Measurements from ENCODE around the gene CWC27.

The CWC27 gene

GRCh38 chr5:65047948-65048690 is 279.4 kb downstream of the CWC27 start:
- no peaks in the 10 kb centered on the region for H3K27me3 ChIP-seq (replicated peaks; ENCODE audit: control insufficient read depth, insufficient read depth, low read length, poor library complexity, severe bottlenecking)
- no peaks in the 10 kb centered on the region for H3K36me3 ChIP-seq (ENCODE audit: control insufficient read depth, insufficient read depth, low read length)
- no peak for DNase-seq
- no peaks in the 10 kb centered on the region for H3K4me1 ChIP-seq (ENCODE audit: control insufficient read depth, insufficient read depth, low read length, poor library complexity, severe bottlenecking)
- no peak overlapping the region for H3K27ac ChIP-seq (ENCODE audit: insufficient read depth, low read length, poor library complexity, severe bottlenecking)
- H3K4me3 ChIP-seq (ENCODE audit: insufficient read depth, low read depth, low read length, poor library complexity, severe bottlenecking) = no peak overlapping the region
- no peaks in the 10 kb centered on the region for H3K9me3 ChIP-seq (ENCODE audit: control insufficient read depth, low read length)

GRCh38 chr5:65050140-65050539 is 281.4 kb downstream of the CWC27 start:
- Histone ChIP-seq H3K36me3 (ENCODE audit: control insufficient read depth, insufficient read depth, low read length) (no peaks in the 10 kb centered on the region), H3K27ac (ENCODE audit: insufficient read depth, low read length, poor library complexity, severe bottlenecking) (no peak overlapping the region), H3K27me3 (replicated peaks; ENCODE audit: control insufficient read depth, insufficient read depth, low read length, poor library complexity, severe bottlenecking) (no peaks in the 10 kb centered on the region), H3K4me1 (ENCODE audit: control insufficient read depth, insufficient read depth, low read length, poor library complexity, severe bottlenecking) (no peaks in the 10 kb centered on the region), H3K9me3 (ENCODE audit: control insufficient read depth, low read length) (no peaks in the 10 kb centered on the region), H3K4me3 (ENCODE audit: insufficient read depth, low read depth, low read length, poor library complexity, severe bottlenecking) (no peak overlapping the region)
- DNase-seq = no peak

- no peak overlapping the region for H3K4me3 ChIP-seq (ENCODE audit: insufficient read depth, low read depth, low read length, poor library complexity, severe bottlenecking)
- DNase-seq = no peak
- no peaks in the 10 kb centered on the region for H3K36me3 ChIP-seq (ENCODE audit: control insufficient read depth, insufficient read depth, low read length)
- H3K27me3 ChIP-seq (replicated peaks; ENCODE audit: control insufficient read depth, insufficient read depth, low read length, poor library complexity, severe bottlenecking) = no peaks in the 10 kb centered on the region
- H3K27ac ChIP-seq (ENCODE audit: insufficient read depth, low read length, poor library complexity, severe bottlenecking) = no peak overlapping the region
- H3K4me1 ChIP-seq (ENCODE audit: control insufficient read depth, insufficient read depth, low read length, poor library complexity, severe bottlenecking) = no peaks in the 10 kb centered on the region
- H3K9me3 ChIP-seq (ENCODE audit: control insufficient read depth, low read length) = no peaks in the 10 kb centered on the region
Observed at GRCh38 chr5:65050826-65051498, 282.2 kb downstream of the CWC27 start.

- H3K4me1 ChIP-seq (ENCODE audit: control insufficient read depth, insufficient read depth, low read length, poor library complexity, severe bottlenecking) = no peaks in the 10 kb centered on the region
- H3K4me3 ChIP-seq (ENCODE audit: insufficient read depth, low read depth, low read length, poor library complexity, severe bottlenecking) = no peak overlapping the region
- H3K27ac ChIP-seq (ENCODE audit: insufficient read depth, low read length, poor library complexity, severe bottlenecking) = no peak overlapping the region
- H3K36me3 ChIP-seq (ENCODE audit: control insufficient read depth, insufficient read depth, low read length) = no peaks in the 10 kb centered on the region
- H3K9me3 ChIP-seq (ENCODE audit: control insufficient read depth, low read length) = no peaks in the 10 kb centered on the region
- no peaks in the 10 kb centered on the region for H3K27me3 ChIP-seq (replicated peaks; ENCODE audit: control insufficient read depth, insufficient read depth, low read length, poor library complexity, severe bottlenecking)
- no peak for DNase-seq
Observed at GRCh38 chr5:65055938-65056337, 287.2 kb downstream of the CWC27 start.

- no peaks in the 10 kb centered on the region for H3K27me3 ChIP-seq (replicated peaks; ENCODE audit: control insufficient read depth, insufficient read depth, low read length, poor library complexity, severe bottlenecking)
- H3K27ac ChIP-seq (ENCODE audit: insufficient read depth, low read length, poor library complexity, severe bottlenecking) = no peak overlapping the region
- H3K36me3 ChIP-seq (ENCODE audit: control insufficient read depth, insufficient read depth, low read length) = no peaks in the 10 kb centered on the region
- no peaks in the 10 kb centered on the region for H3K9me3 ChIP-seq (ENCODE audit: control insufficient read depth, low read length)
- no peak for DNase-seq
- no peaks in the 10 kb centered on the region for H3K4me1 ChIP-seq (ENCODE audit: control insufficient read depth, insufficient read depth, low read length, poor library complexity, severe bottlenecking)
- no peak overlapping the region for H3K4me3 ChIP-seq (ENCODE audit: insufficient read depth, low read depth, low read length, poor library complexity, severe bottlenecking)
Observed at GRCh38 chr5:65059681-65060598, 291.2 kb downstream of the CWC27 start.

- Histone ChIP-seq H3K4me1 (ENCODE audit: control insufficient read depth, insufficient read depth, low read length, poor library complexity, severe bottlenecking) (no peaks in the 10 kb centered on the region), H3K27ac (ENCODE audit: insufficient read depth, low read length, poor library complexity, severe bottlenecking) (no peak overlapping the region), H3K27me3 (replicated peaks; ENCODE audit: control insufficient read depth, insufficient read depth, low read length, poor library complexity, severe bottlenecking) (no peaks in the 10 kb centered on the region), H3K4me3 (ENCODE audit: insufficient read depth, low read depth, low read length, poor library complexity, severe bottlenecking) (no peak overlapping the region), H3K9me3 (ENCODE audit: control insufficient read depth, low read length) (no peaks in the 10 kb centered on the region), H3K36me3 (ENCODE audit: control insufficient read depth, insufficient read depth, low read length) (no peaks in the 10 kb centered on the region)
- DNase-seq = no peak
Observed at GRCh38 chr5:65061250-65061973, 292.7 kb downstream of the CWC27 start.

GRCh38 chr5:65061974-65062353 is 293.2 kb downstream of the CWC27 start:
- no peak overlapping the region for H3K27ac ChIP-seq (ENCODE audit: insufficient read depth, low read length, poor library complexity, severe bottlenecking)

GRCh38 chr5:65062469-65063083 is 293.8 kb downstream of the CWC27 start:
- H3K36me3 ChIP-seq (ENCODE audit: control insufficient read depth, insufficient read depth, low read length) = no peaks in the 10 kb centered on the region
- H3K4me3 ChIP-seq (ENCODE audit: insufficient read depth, low read depth, low read length, poor library complexity, severe bottlenecking) = no peak overlapping the region
- no peaks in the 10 kb centered on the region for H3K4me1 ChIP-seq (ENCODE audit: control insufficient read depth, insufficient read depth, low read length, poor library complexity, severe bottlenecking)
- H3K9me3 ChIP-seq (ENCODE audit: control insufficient read depth, low read length) = no peaks in the 10 kb centered on the region
- no peaks in the 10 kb centered on the region for H3K27me3 ChIP-seq (replicated peaks; ENCODE audit: control insufficient read depth, insufficient read depth, low read length, poor library complexity, severe bottlenecking)
- no peak overlapping the region for H3K27ac ChIP-seq (ENCODE audit: insufficient read depth, low read length, poor library complexity, severe bottlenecking)
- no peak for DNase-seq

More at GRCh38 chr5:65061974-65062353, 293.2 kb downstream of the CWC27 start:
- Histone ChIP-seq H3K36me3 (ENCODE audit: control insufficient read depth, insufficient read depth, low read length) (no peaks in the 10 kb centered on the region), H3K4me1 (ENCODE audit: control insufficient read depth, insufficient read depth, low read length, poor library complexity, severe bottlenecking) (no peaks in the 10 kb centered on the region), H3K27me3 (replicated peaks; ENCODE audit: control insufficient read depth, insufficient read depth, low read length, poor library complexity, severe bottlenecking) (no peaks in the 10 kb centered on the region), H3K4me3 (ENCODE audit: insufficient read depth, low read depth, low read length, poor library complexity, severe bottlenecking) (no peak overlapping the region), H3K9me3 (ENCODE audit: control insufficient read depth, low read length) (no peaks in the 10 kb centered on the region)
- DNase-seq = no peak

- H3K4me1 ChIP-seq (ENCODE audit: control insufficient read depth, insufficient read depth, low read length, poor library complexity, severe bottlenecking) = no peaks in the 10 kb centered on the region
- H3K4me3 ChIP-seq (ENCODE audit: insufficient read depth, low read depth, low read length, poor library complexity, severe bottlenecking) = no peak overlapping the region
- H3K27ac ChIP-seq (ENCODE audit: insufficient read depth, low read length, poor library complexity, severe bottlenecking) = no peak overlapping the region
- no peak for DNase-seq
- no peaks in the 10 kb centered on the region for H3K27me3 ChIP-seq (replicated peaks; ENCODE audit: control insufficient read depth, insufficient read depth, low read length, poor library complexity, severe bottlenecking)
- H3K9me3 ChIP-seq (ENCODE audit: control insufficient read depth, low read length) = no peaks in the 10 kb centered on the region
- no peaks in the 10 kb centered on the region for H3K36me3 ChIP-seq (ENCODE audit: control insufficient read depth, insufficient read depth, low read length)
Observed at GRCh38 chr5:65065001-65065511, 296.3 kb downstream of the CWC27 start.
